ENCODE data around the gene UNC13D.

GRCh38 chr17:75815399-75815798 lies 28.8 kb downstream of the UNC13D start:
- TF ChIP-seq ZNF785 (tag by site-specific recombination; IDR thresholded peaks at IDR 0.05) (no peak), CTCF (tag by site-specific recombination; IDR thresholded peaks at IDR 0.05) (no peak), ZNF747 (tag by site-specific recombination; IDR thresholded peaks at IDR 0.05) (no peak), ZBTB49 (tag by site-specific recombination; IDR thresholded peaks at IDR 0.05; ENCODE audit: low read depth) (no peak), ZBTB26 (tag by site-specific recombination; optimal IDR thresholded peaks at IDR 0.05) (no peak), ZBTB44 (tag by site-specific recombination; IDR thresholded peaks at IDR 0.05) (no peak), SP2 (tag by site-specific recombination; IDR thresholded peaks at IDR 0.05) (no peak), YY1 (tag by site-specific recombination; IDR thresholded peaks at IDR 0.05) (no peak), ZNF704 (tag by site-specific recombination; IDR thresholded peaks at IDR 0.05) (no peak), REST (tag by site-specific recombination; IDR thresholded peaks at IDR 0.05) (no peak), ZNF830 (tag by site-specific recombination; IDR thresholded peaks at IDR 0.05; ENCODE audit: low read depth) (no peak)

Measured in HEK293 (cell line).